GM12878 (cell line): ENCODE data around the gene SPRYD3.

ENCODE experiments used
- FOXM1 ChIP-seq: IDR thresholded peaks from 2 replicates; pipeline ENCODE4 v1.6.1; 2012; ENCODE audit warnings: low read depth, mild to moderate bottlenecking, inconsistent platforms, low read length, moderate library complexity
- HDGF ChIP-seq: fragments of 450-650 bp; IDR thresholded peaks from 2 replicates; pipeline ENCODE4 v1.6.1; 2016; ENCODE audit warnings: antibody characterized with exemption
- POLR2A ChIP-seq: IDR thresholded peaks from 2 replicates; pipeline ENCODE4 v1.6.1; 2011; ENCODE audit warnings: low read depth, mild to moderate bottlenecking, low read length
- RFX5 ChIP-seq: IDR thresholded peaks from 2 replicates; pipeline ENCODE4 v1.6.1; 2011; ENCODE audit warnings: low read depth, low read length, improper control_type of control experiment
- ZNF24 ChIP-seq: fragments of 450-650 bp; IDR thresholded peaks from 2 replicates; pipeline ENCODE4 v1.6.1; 2017; ENCODE audit warnings: antibody characterized with exemption, mild to moderate bottlenecking
- TF ChIP-seq, protein P1 (sequence below), 3 experiments: IDR thresholded peaks in 2 of 3; conservative IDR thresholded peaks in 1 of 3; 2 replicates each; pipeline ENCODE4 v1.5.1; 2011; ENCODE audit warnings: low read depth in 3 of 3, low read length in 3 of 3, mild to moderate bottlenecking in 3 of 3, control low read depth in 2 of 3, moderate library complexity in 2 of 3, inconsistent platforms in 1 of 3, mixed read lengths in 1 of 3; ENCODE audit not compliant: control insufficient read depth in 2 of 3, insufficient read depth in 1 of 3; ENCODE audit errors: extremely low read depth in 1 of 3

DNA sequence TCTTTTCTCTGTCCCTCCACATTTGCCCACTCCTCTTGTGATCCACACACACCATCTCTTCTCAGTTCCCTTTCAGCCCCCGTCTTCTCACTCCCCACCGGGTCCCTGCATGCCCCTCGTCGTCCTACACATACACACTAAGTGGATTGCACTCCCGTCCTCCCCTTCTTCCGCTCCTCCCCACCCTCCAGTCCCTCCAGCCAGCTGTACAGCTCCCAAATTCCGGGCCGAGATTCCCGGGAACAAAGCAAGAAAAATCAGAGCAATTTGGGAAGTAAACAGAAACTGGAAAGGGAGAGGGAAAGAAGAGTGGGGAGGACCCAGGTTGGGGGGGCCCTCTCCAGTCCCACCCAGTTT, 18.0 kb upstream of the SPRYD3 start:
- TF ChIP-seq POLR2A (no peak), FOXM1 (no peak), HDGF (no peak), ZNF24 (no peak), RFX5 (no peak)
- TF ChIP-seq, protein P1, sequence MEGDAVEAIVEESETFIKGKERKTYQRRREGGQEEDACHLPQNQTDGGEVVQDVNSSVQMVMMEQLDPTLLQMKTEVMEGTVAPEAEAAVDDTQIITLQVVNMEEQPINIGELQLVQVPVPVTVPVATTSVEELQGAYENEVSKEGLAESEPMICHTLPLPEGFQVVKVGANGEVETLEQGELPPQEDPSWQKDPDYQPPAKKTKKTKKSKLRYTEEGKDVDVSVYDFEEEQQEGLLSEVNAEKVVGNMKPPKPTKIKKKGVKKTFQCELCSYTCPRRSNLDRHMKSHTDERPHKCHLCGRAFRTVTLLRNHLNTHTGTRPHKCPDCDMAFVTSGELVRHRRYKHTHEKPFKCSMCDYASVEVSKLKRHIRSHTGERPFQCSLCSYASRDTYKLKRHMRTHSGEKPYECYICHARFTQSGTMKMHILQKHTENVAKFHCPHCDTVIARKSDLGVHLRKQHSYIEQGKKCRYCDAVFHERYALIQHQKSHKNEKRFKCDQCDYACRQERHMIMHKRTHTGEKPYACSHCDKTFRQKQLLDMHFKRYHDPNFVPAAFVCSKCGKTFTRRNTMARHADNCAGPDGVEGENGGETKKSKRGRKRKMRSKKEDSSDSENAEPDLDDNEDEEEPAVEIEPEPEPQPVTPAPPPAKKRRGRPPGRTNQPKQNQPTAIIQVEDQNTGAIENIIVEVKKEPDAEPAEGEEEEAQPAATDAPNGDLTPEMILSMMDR (IDR thresholded peaks at IDR 0.05 in 2 of 3, conservative IDR thresholded peaks at IDR 0.05 in 1 of 3; ENCODE audit: control insufficient read depth in 2 of 3, extremely low read depth in 1 of 3, insufficient read depth in 1 of 3, low read depth in 3 of 3, low read length in 3 of 3): no peak
